Muscle layer of duodenum (tissue), 2 donors: ENCODE data around the gene DCAF8L2.

Source experiments
- H3K27ac ChIP-seq: one replicate; pipeline ENCODE4 v1.7.0; 2013; ENCODE audit warnings: mild to moderate bottlenecking, low read length
- H3K27me3 ChIP-seq: one replicate; pipeline ENCODE4 v1.7.0; 2013; ENCODE audit warnings: low read depth, mild to moderate bottlenecking, control low read depth, low read length
- H3K36me3 ChIP-seq, 2 donors: one replicate each; pipeline ENCODE4 v1.7.0; 2013; ENCODE audit warnings: low read length in 2 of 2, control low read depth in 1 of 2, mild to moderate bottlenecking in 1 of 2; ENCODE audit not compliant: insufficient read depth in 2 of 2, control insufficient read depth in 1 of 2
- H3K4me1 ChIP-seq, 2 donors: one replicate each; pipeline ENCODE4 v1.7.0; 2013; ENCODE audit warnings: low read length in 2 of 2, mild to moderate bottlenecking in 2 of 2, control low read depth in 1 of 2, moderate library complexity in 1 of 2; ENCODE audit not compliant: insufficient read depth in 2 of 2, control insufficient read depth in 1 of 2
- H3K4me3 ChIP-seq, 2 donors: one replicate each; pipeline ENCODE4 v1.7.0; 2013; ENCODE audit warnings: low read length in 2 of 2, low read depth in 1 of 2, mild to moderate bottlenecking in 1 of 2
- H3K9me3 ChIP-seq, 2 donors: one replicate each; pipeline ENCODE4 v1.7.0; 2013; ENCODE audit warnings: low read length in 2 of 2, control low read depth in 1 of 2, mild to moderate bottlenecking in 1 of 2; ENCODE audit not compliant: control insufficient read depth in 1 of 2
- donor health status: healthy.

Gene DCAF8L2

GRCh38 chrX:27599928-27600327 is 9.8 kb downstream of the DCAF8L2 start:
- no peaks in the 10 kb centered on the region for H3K9me3 ChIP-seq
- H3K27me3 ChIP-seq: no peaks in the 10 kb centered on the region
- no peak overlapping the region for H3K4me3 ChIP-seq
- no peak overlapping the region for H3K27ac ChIP-seq
- no peaks in the 10 kb centered on the region for H3K36me3 ChIP-seq
- no peaks in the 10 kb centered on the region for H3K4me1 ChIP-seq

GRCh38 chrX:27600686-27601085 is 10.5 kb downstream of the DCAF8L2 start:
- H3K27me3 ChIP-seq: no peaks in the 10 kb centered on the region
- no peaks in the 10 kb centered on the region for H3K36me3 ChIP-seq
- no peak overlapping the region for H3K27ac ChIP-seq
- H3K9me3 ChIP-seq: no peaks in the 10 kb centered on the region
- no peaks in the 10 kb centered on the region for H3K4me1 ChIP-seq
- no peak overlapping the region for H3K4me3 ChIP-seq

GRCh38 chrX:27608671-27609070 is 18.5 kb downstream of the DCAF8L2 start:
- no peaks in the 10 kb centered on the region for H3K9me3 ChIP-seq
- H3K27ac ChIP-seq: no peak overlapping the region
- no peaks in the 10 kb centered on the region for H3K27me3 ChIP-seq
- H3K4me3 ChIP-seq: no peak overlapping the region
- H3K4me1 ChIP-seq: no peaks in the 10 kb centered on the region
- no peaks in the 10 kb centered on the region for H3K36me3 ChIP-seq

- Histone ChIP-seq H3K36me3 (no peaks in the 10 kb centered on the region), H3K4me3 (no peak overlapping the region), H3K27me3 (no peaks in the 10 kb centered on the region), H3K9me3 (no peaks in the 10 kb centered on the region), H3K27ac (no peak overlapping the region), H3K4me1 (no peaks in the 10 kb centered on the region)
Measured at GRCh38 chrX:27619459-27619858, 29.3 kb downstream of the DCAF8L2 start.

DNA sequence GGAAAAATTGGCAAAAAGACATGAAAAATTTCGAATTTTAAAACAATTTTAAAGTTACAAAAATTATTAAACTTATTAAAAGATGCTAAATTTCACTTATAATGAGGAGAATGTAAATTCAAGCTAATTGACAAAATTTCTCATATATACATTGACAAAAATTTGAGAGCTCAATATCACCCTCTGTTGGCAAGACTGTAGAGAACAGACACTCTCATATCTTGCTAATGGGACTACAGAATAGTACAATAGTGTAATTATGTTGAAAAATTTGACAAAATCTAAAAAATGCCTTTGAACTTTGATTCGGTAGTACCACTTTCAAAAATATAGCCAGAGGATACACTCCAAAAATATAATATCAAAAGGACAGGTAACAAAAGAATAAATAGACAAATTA is 29.8 kb downstream of the DCAF8L2 start:
- H3K36me3 ChIP-seq: no peaks in the 10 kb centered on the region
- no peak overlapping the region for H3K27ac ChIP-seq
- H3K4me1 ChIP-seq: no peaks in the 10 kb centered on the region
- no peaks in the 10 kb centered on the region for H3K27me3 ChIP-seq
- H3K4me3 ChIP-seq: no peak overlapping the region
- H3K9me3 ChIP-seq: no peaks in the 10 kb centered on the region

- no peaks in the 10 kb centered on the region for H3K4me1 ChIP-seq
Measured at GRCh38 chrX:27622883-27623282, 32.7 kb downstream of the DCAF8L2 start.

GRCh38 chrX:27626066-27626465 is 35.9 kb downstream of the DCAF8L2 start:
- no peaks in the 10 kb centered on the region for H3K27me3 ChIP-seq
- H3K27ac ChIP-seq: no peak overlapping the region
- H3K4me1 ChIP-seq: no peaks in the 10 kb centered on the region
- no peaks in the 10 kb centered on the region for H3K9me3 ChIP-seq
- no peaks in the 10 kb centered on the region for H3K36me3 ChIP-seq
- no peak overlapping the region for H3K4me3 ChIP-seq

More at GRCh38 chrX:27622883-27623282, 32.7 kb downstream of the DCAF8L2 start:
- Histone ChIP-seq H3K27ac (no peak overlapping the region), H3K36me3 (no peaks in the 10 kb centered on the region), H3K9me3 (no peaks in the 10 kb centered on the region), H3K4me3 (no peak overlapping the region), H3K27me3 (no peaks in the 10 kb centered on the region)

- Histone ChIP-seq H3K27ac (no peak overlapping the region), H3K4me3 (no peak overlapping the region), H3K9me3 (no peaks in the 10 kb centered on the region), H3K27me3 (no peaks in the 10 kb centered on the region), H3K36me3 (no peaks in the 10 kb centered on the region), H3K4me1 (no peaks in the 10 kb centered on the region)
Measured at GRCh38 chrX:27633328-27633727, 43.2 kb downstream of the DCAF8L2 start.

DNA sequence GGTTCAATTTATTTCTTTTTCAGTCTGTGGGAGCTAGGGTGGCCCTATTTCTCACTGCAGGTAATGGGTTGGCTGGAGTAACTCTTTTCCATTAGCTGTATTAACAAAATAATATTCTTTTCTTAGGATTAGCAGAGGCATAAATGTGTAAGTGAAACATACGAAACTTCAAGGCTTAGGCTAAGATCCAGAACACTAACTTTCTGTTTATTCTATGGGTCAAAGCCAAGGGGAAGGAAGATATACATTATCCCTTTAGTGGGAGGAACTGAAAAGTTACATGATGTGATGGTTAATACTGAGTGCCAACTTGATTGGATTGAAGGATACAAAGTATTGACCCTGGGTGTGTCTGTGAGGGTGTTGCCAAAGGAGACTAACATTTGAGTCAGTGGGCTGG is 66.4 kb downstream of the DCAF8L2 start:
- no peaks in the 10 kb centered on the region for H3K4me1 ChIP-seq
- no peaks in the 10 kb centered on the region for H3K36me3 ChIP-seq
- H3K4me3 ChIP-seq: no peak overlapping the region
- no peaks in the 10 kb centered on the region for H3K27me3 ChIP-seq
- H3K9me3 ChIP-seq: no peaks in the 10 kb centered on the region
- H3K27ac ChIP-seq: no peak overlapping the region

DNA sequence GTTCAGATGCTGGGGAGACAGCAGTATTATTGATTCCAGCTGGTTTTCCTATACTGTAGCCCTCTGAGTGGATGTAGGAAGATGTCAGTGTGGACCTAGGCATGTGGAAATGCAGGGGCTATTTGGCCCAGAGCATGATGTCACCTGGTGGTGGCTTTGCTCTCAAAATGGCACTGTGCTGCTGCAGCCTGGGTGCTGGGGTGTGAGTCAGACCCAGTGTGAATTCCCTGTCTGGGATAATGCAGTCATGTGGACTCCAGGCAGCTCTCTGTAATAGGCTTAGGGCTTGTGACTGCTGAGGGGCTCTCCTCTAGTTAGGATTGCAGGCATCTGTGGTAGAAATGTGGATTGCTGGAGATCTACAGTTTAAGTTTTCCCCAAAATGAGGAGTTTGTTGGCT is 70.7 kb downstream of the DCAF8L2 start:
- Histone ChIP-seq H3K27me3 (no peaks in the 10 kb centered on the region), H3K4me3 (no peak overlapping the region), H3K4me1 (no peaks in the 10 kb centered on the region), H3K9me3 (no peaks in the 10 kb centered on the region), H3K36me3 (no peaks in the 10 kb centered on the region), H3K27ac (no peak overlapping the region)

GRCh38 chrX:27671234-27671633 is 81.1 kb downstream of the DCAF8L2 start:
- H3K36me3 ChIP-seq: no peaks in the 10 kb centered on the region
- no peak overlapping the region for H3K4me3 ChIP-seq
- H3K9me3 ChIP-seq: no peaks in the 10 kb centered on the region
- no peaks in the 10 kb centered on the region for H3K27me3 ChIP-seq
- H3K27ac ChIP-seq: no peak overlapping the region
- H3K4me1 ChIP-seq: no peaks in the 10 kb centered on the region

DNA sequence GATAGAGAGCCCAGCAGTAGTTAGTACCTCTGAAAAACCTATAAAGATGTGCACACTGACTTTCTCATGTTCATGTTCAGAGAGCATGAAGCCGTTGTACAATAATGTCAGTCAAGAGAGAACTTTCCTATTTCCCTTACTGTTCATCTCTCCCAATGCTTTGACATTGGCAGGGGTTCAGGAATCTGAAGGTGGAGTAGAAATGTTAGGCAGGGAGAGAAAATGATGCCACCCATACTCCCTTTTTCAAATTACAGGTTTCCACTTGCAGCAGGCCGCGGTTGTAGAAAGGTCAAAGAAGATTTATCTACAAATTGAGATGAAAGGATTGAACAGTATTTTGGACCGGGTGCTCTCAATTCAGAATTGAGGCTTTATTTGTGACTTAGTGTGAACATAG is 84.3 kb downstream of the DCAF8L2 start:
- no peaks in the 10 kb centered on the region for H3K36me3 ChIP-seq
- no peak overlapping the region for H3K27ac ChIP-seq
- no peaks in the 10 kb centered on the region for H3K27me3 ChIP-seq
- no peaks in the 10 kb centered on the region for H3K4me1 ChIP-seq
- H3K4me3 ChIP-seq: no peak overlapping the region
- no peaks in the 10 kb centered on the region for H3K9me3 ChIP-seq
